ENCODE results near the gene SPHK1.

The SPHK1 gene

DNA sequence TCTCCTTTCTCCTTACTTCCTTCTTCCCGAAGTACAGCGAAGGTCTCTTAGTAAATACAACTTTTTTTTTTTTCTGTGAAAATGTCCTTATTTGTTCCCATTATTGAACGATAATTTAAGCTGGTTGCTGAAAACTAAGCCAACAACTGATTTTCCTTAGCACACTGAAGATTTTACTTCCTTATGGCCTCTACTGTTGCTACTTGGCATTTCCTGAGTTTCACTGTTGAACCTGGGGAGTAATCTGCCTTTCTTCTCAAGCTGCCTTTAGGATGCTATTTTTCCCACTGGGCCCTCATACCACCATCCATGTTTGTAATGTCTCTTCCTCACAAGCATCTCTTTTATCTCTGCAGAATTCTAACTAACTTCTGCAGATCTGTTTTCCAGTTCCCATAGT, 42.4 kb downstream of the SPHK1 start:
- no peak overlapping the region for H2BK15ac ChIP-seq (ENCODE audit: low read length)
- H2AK5ac ChIP-seq (ENCODE audit: low read depth, low read length) = no peak overlapping the region
- H3K27me3 ChIP-seq (ENCODE audit: control insufficient read depth in 3 of 3, insufficient read depth in 3 of 3, low read depth in 1 of 3, low read length in 3 of 3) = no peaks in the 10 kb centered on the region
- WGBS, 2 donors (ENCODE audit: extremely low coverage in 2 of 2, insufficient read length in 2 of 2, insufficient replicate concordance in 1 of 2) = no CpG with 5 or more reads among the region's 3 CpGs
- no peak overlapping the region for H2BK12ac ChIP-seq (ENCODE audit: low read length)
- no peak overlapping the region for H3K4me3 ChIP-seq (ENCODE audit: low read length in 2 of 2)
- no peak overlapping the region for H3K23ac ChIP-seq (ENCODE audit: low read depth, low read length, poor library complexity)
- peaks cover 0 to 18% of the 10 kb centered on the region in 2 donors for H3K36me3 ChIP-seq (replicated peaks in 1 of 2; ENCODE audit: control insufficient read depth in 2 of 2, insufficient read depth in 2 of 2, low read length in 2 of 2)
- no peak overlapping the region for H2AFZ ChIP-seq (ENCODE audit: low read length)
- DNase-seq (ENCODE audit: low spot score) = no peak
- H4K8ac ChIP-seq (ENCODE audit: low read depth, low read length) = no peak overlapping the region
- no peak overlapping the region for H3K9ac ChIP-seq (ENCODE audit: low read depth, low read length, poor library complexity)
- H4K91ac ChIP-seq (ENCODE audit: low read depth, low read length, poor library complexity) = no peak overlapping the region
- peaks cover 0 to 4% of the 10 kb centered on the region in 2 donors for H3K4me1 ChIP-seq (ENCODE audit: control insufficient read depth in 2 of 2, insufficient read depth in 1 of 2, low read depth in 1 of 2, low read length in 2 of 2)
- H3K18ac ChIP-seq (ENCODE audit: low read length) = no peak overlapping the region
- H3K27ac ChIP-seq (replicated peaks; ENCODE audit: low read length) = no peak overlapping the region
- H2BK120ac ChIP-seq (ENCODE audit: low read depth, low read length) = no peak overlapping the region
- no peak overlapping the region for H3K4me2 ChIP-seq (ENCODE audit: insufficient read depth, low read length, poor library complexity, severe bottlenecking)
- no peaks in the 10 kb centered on the region for H3K79me1 ChIP-seq (ENCODE audit: low read depth, low read length)
- peaks cover 0 to 17% of the 10 kb centered on the region in 2 donors for H3K9me3 ChIP-seq (replicated peaks in 1 of 2; ENCODE audit: control insufficient read depth in 2 of 2, insufficient read depth in 1 of 2, low read depth in 1 of 2, low read length in 2 of 2)
- no peak overlapping the region for H3K14ac ChIP-seq (ENCODE audit: low read length)
- no peak overlapping the region for H3K4ac ChIP-seq (ENCODE audit: low read length)
- H2BK5ac ChIP-seq (ENCODE audit: low read length) = no peak overlapping the region

DNA sequence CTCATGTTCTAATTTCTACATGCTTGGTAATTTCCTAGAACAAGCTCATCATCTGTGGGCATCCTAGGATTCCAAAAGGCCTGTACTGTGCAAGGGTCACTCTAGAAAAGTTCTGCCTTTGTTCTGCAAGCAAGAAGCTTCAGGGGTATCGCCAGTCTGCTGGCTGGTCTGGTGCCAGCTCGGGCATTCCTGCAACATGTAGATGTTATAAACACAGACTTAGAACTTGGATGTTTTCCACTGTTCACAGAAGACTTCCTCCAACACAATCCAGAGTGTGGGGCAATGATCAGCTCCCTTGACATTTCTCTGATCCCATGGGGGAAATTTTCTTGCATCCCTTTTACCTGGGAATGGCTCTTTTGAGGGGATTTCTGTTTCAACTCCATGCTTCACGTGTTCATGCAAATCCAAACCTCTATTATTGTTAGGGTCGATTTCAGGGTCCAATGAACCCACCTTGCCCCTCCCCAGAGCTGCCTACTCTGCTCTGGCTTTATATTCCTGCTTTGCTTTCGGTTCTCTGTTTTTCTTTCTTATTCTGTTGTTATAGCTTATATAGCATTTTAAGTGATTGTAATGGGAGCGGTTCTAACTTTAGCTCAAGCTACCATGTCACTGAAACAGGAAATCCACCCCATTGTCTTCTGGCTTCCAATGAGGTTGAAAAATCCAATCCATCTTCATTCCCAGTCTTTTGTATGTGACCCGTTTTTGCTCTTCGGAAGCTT, 43.3 kb downstream of the SPHK1 start:
- no peaks in the 10 kb centered on the region for H3K27me3 ChIP-seq (ENCODE audit: control insufficient read depth in 3 of 3, insufficient read depth in 3 of 3, low read depth in 1 of 3, low read length in 3 of 3)
- WGBS, 2 donors (ENCODE audit: extremely low coverage in 2 of 2, insufficient read length in 2 of 2, insufficient replicate concordance in 1 of 2) = no CpG with 5 or more reads among the region's 8 CpGs
- H4K8ac ChIP-seq (ENCODE audit: low read depth, low read length) = no peak overlapping the region
- H4K91ac ChIP-seq (ENCODE audit: low read depth, low read length, poor library complexity) = no peak overlapping the region
- no peak overlapping the region for H3K14ac ChIP-seq (ENCODE audit: low read length)
- no peak overlapping the region for H3K4ac ChIP-seq (ENCODE audit: low read length)
- no peak overlapping the region for H3K27ac ChIP-seq (replicated peaks; ENCODE audit: low read length)
- H3K18ac ChIP-seq (ENCODE audit: low read length) = no peak overlapping the region
- H2BK120ac ChIP-seq (ENCODE audit: low read depth, low read length) = no peak overlapping the region
- H3K9me3 ChIP-seq (replicated peaks in 1 of 2; ENCODE audit: control insufficient read depth in 2 of 2, insufficient read depth in 1 of 2, low read depth in 1 of 2, low read length in 2 of 2) = peaks cover 0 to 9% of the 10 kb centered on the region in 2 donors
- no peak overlapping the region for H2AFZ ChIP-seq (ENCODE audit: low read length)
- no peak for DNase-seq (ENCODE audit: low spot score)
- H3K9ac ChIP-seq (ENCODE audit: low read depth, low read length, poor library complexity) = no peak overlapping the region
- H3K79me1 ChIP-seq (ENCODE audit: low read depth, low read length) = no peaks in the 10 kb centered on the region
- no peak overlapping the region for H2BK5ac ChIP-seq (ENCODE audit: low read length)
- no peak overlapping the region for H2AK5ac ChIP-seq (ENCODE audit: low read depth, low read length)
- no peak overlapping the region for H3K23ac ChIP-seq (ENCODE audit: low read depth, low read length, poor library complexity)
- H3K4me1 ChIP-seq (ENCODE audit: control insufficient read depth in 2 of 2, insufficient read depth in 1 of 2, low read depth in 1 of 2, low read length in 2 of 2) = peaks cover 0 to 4% of the 10 kb centered on the region in 2 donors
- H3K4me2 ChIP-seq (ENCODE audit: insufficient read depth, low read length, poor library complexity, severe bottlenecking) = no peak overlapping the region
- no peak overlapping the region for H3K4me3 ChIP-seq (ENCODE audit: low read length in 2 of 2)
- no peak overlapping the region for H2BK12ac ChIP-seq (ENCODE audit: low read length)
- no peak overlapping the region for H2BK15ac ChIP-seq (ENCODE audit: low read length)
- H3K36me3 ChIP-seq (replicated peaks in 1 of 2; ENCODE audit: control insufficient read depth in 2 of 2, insufficient read depth in 2 of 2, low read length in 2 of 2) = peaks cover 0 to 9% of the 10 kb centered on the region in 2 donors

DNA sequence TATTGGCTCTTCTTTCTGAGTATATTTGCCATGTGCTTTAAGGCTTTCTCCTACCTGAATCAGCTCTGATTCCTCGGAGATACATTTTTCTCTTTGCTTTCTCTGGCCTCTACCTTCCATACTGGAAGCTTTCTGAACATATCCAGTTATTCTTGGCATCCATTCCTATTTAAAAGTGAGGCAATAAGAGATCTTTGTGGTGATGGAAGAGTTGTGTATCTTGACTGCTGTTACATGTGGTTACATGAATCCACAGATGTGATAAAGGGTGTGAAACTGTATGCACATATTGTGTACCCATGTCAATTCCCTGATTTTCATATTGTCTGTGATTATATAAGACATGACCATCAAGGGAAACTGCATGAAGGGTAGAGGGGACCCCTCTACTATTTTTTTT, 44.1 kb downstream of the SPHK1 start:
- no peak for DNase-seq (ENCODE audit: low spot score)
- no peak overlapping the region for H3K4ac ChIP-seq (ENCODE audit: low read length)
- peaks cover 0 to 4% of the 10 kb centered on the region in 2 donors for H3K4me1 ChIP-seq (ENCODE audit: control insufficient read depth in 2 of 2, insufficient read depth in 1 of 2, low read depth in 1 of 2, low read length in 2 of 2)
- no peak overlapping the region for H3K9ac ChIP-seq (ENCODE audit: low read depth, low read length, poor library complexity)
- H3K18ac ChIP-seq (ENCODE audit: low read length) = no peak overlapping the region
- H4K91ac ChIP-seq (ENCODE audit: low read depth, low read length, poor library complexity) = no peak overlapping the region
- no peak overlapping the region for H3K4me3 ChIP-seq (ENCODE audit: low read length in 2 of 2)
- no peak overlapping the region for H3K27ac ChIP-seq (replicated peaks; ENCODE audit: low read length)
- H3K27me3 ChIP-seq (ENCODE audit: control insufficient read depth in 3 of 3, insufficient read depth in 3 of 3, low read depth in 1 of 3, low read length in 3 of 3) = no peaks in the 10 kb centered on the region
- H3K23ac ChIP-seq (ENCODE audit: low read depth, low read length, poor library complexity) = no peak overlapping the region
- H4K8ac ChIP-seq (ENCODE audit: low read depth, low read length) = no peak overlapping the region
- no peak overlapping the region for H2BK15ac ChIP-seq (ENCODE audit: low read length)
- no CpG with 5 or more reads among the region's 1 CpG for WGBS, 2 donors (ENCODE audit: extremely low coverage in 2 of 2, insufficient read length in 2 of 2, insufficient replicate concordance in 1 of 2)
- H2BK5ac ChIP-seq (ENCODE audit: low read length) = no peak overlapping the region
- H3K79me1 ChIP-seq (ENCODE audit: low read depth, low read length) = no peaks in the 10 kb centered on the region
- H3K4me2 ChIP-seq (ENCODE audit: insufficient read depth, low read length, poor library complexity, severe bottlenecking) = no peak overlapping the region
- H3K9me3 ChIP-seq (replicated peaks in 1 of 2; ENCODE audit: control insufficient read depth in 2 of 2, insufficient read depth in 1 of 2, low read depth in 1 of 2, low read length in 2 of 2) = peaks cover 0 to 5% of the 10 kb centered on the region in 2 donors
- H2BK120ac ChIP-seq (ENCODE audit: low read depth, low read length) = no peak overlapping the region
- H3K14ac ChIP-seq (ENCODE audit: low read length) = no peak overlapping the region
- H3K36me3 ChIP-seq (replicated peaks in 1 of 2; ENCODE audit: control insufficient read depth in 2 of 2, insufficient read depth in 2 of 2, low read length in 2 of 2) = peaks cover 0 to 5% of the 10 kb centered on the region in 2 donors
- no peak overlapping the region for H2AK5ac ChIP-seq (ENCODE audit: low read depth, low read length)
- no peak overlapping the region for H2BK12ac ChIP-seq (ENCODE audit: low read length)
- H2AFZ ChIP-seq (ENCODE audit: low read length) = no peak overlapping the region

DNA sequence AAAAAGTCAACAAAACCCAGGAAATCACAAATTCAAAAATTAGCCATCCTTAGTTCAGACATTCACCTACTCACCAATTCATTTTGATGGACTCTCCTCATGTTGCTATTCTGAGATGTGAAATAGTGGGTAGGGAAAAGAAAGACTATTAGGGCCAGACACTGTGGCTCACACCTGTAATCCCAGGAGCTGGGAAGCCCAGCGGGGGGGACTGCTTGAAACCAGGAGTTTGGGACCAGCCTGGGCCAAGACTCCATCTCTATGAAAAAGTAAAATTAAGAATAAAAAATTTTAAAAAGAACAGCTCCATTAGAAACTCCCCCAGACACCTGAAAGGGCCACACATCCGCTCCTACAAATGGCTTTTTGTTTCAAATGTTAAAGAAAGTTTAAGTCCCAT, 47.1 kb downstream of the SPHK1 start:
- H2BK5ac ChIP-seq (ENCODE audit: low read length) = no peak overlapping the region
- H2BK15ac ChIP-seq (ENCODE audit: low read length) = no peak overlapping the region
- H2AK5ac ChIP-seq (ENCODE audit: low read depth, low read length) = no peak overlapping the region
- H3K36me3 ChIP-seq (replicated peaks in 1 of 2; ENCODE audit: control insufficient read depth in 2 of 2, insufficient read depth in 2 of 2, low read length in 2 of 2) = peaks cover 1 to 19% of the 10 kb centered on the region in 2 donors
- H2BK120ac ChIP-seq (ENCODE audit: low read depth, low read length) = no peak overlapping the region
- peaks cover 0 to 5% of the 10 kb centered on the region in 2 donors for H3K9me3 ChIP-seq (replicated peaks in 1 of 2; ENCODE audit: control insufficient read depth in 2 of 2, insufficient read depth in 1 of 2, low read depth in 1 of 2, low read length in 2 of 2)
- no peak for DNase-seq (ENCODE audit: low spot score)
- H3K14ac ChIP-seq (ENCODE audit: low read length) = no peak overlapping the region
- H4K91ac ChIP-seq (ENCODE audit: low read depth, low read length, poor library complexity) = no peak overlapping the region
- H4K8ac ChIP-seq (ENCODE audit: low read depth, low read length) = no peak overlapping the region
- no peak overlapping the region for H3K9ac ChIP-seq (ENCODE audit: low read depth, low read length, poor library complexity)
- no peak overlapping the region for H3K4me3 ChIP-seq (ENCODE audit: low read length in 2 of 2)
- H3K18ac ChIP-seq (ENCODE audit: low read length) = no peak overlapping the region
- WGBS, 2 donors (ENCODE audit: extremely low coverage in 2 of 2, insufficient read length in 2 of 2, insufficient replicate concordance in 1 of 2) = no CpG with 5 or more reads among the region's 2 CpGs
- peaks cover 0 to 4% of the 10 kb centered on the region in 2 donors for H3K4me1 ChIP-seq (ENCODE audit: control insufficient read depth in 2 of 2, insufficient read depth in 1 of 2, low read depth in 1 of 2, low read length in 2 of 2)
- H2BK12ac ChIP-seq (ENCODE audit: low read length) = no peak overlapping the region
- H2AFZ ChIP-seq (ENCODE audit: low read length) = no peak overlapping the region
- H3K79me1 ChIP-seq (ENCODE audit: low read depth, low read length) = no peaks in the 10 kb centered on the region
- no peak overlapping the region for H3K27ac ChIP-seq (replicated peaks; ENCODE audit: low read length)
- H3K4ac ChIP-seq (ENCODE audit: low read length) = no peak overlapping the region
- no peak overlapping the region for H3K23ac ChIP-seq (ENCODE audit: low read depth, low read length, poor library complexity)
- H3K4me2 ChIP-seq (ENCODE audit: insufficient read depth, low read length, poor library complexity, severe bottlenecking) = no peak overlapping the region
- no peaks in the 10 kb centered on the region for H3K27me3 ChIP-seq (ENCODE audit: control insufficient read depth in 3 of 3, insufficient read depth in 3 of 3, low read depth in 1 of 3, low read length in 3 of 3)

Data from neuronal stem cell (in vitro differentiated cells).